Measurements from ENCODE around the gene CLK2.
"Not testable (repeated sequence)": the region's sequence is repeated elsewhere in the genome, so short reads cannot be mapped to it uniquely, and the experiment has no call there.

CLK2 gene

DNA sequence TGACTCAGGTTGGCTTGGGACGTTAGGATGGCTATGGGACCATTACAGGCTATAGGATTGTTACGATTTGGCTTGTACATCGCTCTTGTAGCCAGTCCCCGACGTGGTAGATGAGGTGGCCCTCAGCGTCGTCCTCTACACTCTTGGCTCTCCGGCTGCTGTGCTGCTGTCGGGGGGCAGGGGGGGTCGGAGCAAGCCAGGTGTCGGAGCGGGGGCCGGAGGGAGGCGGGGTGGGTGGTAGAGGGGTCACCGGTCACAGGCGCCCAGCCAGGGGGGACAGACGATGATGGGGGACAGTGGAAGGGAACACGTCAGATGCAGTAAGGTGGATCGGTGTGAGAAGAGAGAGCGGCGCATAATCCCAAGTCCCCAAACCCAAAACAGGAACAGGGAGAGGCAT, 4.7 kb downstream of the CLK2 start:
- no peak for DNase-seq (ENCODE audit: low read depth in 2 of 2, low spot score in 1 of 2)

DNA sequence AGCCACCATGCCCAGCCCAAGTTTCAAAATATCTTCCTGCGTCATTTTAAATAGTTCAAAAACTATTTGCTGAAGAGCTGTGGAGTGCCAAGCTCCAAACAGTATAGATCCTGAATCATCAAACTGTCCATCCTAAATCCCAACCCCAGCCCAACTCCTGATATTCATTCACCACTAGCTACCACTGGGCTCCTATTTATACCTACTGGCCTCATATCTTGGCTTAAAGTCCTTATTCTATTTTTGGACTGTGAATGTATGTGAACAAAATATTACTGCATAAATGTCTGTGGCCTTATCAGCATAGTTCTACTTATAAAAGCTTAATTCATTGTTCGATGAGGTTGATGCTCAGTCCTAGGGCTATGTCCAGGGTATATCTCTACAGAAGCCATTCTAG, 5.9 kb downstream of the CLK2 start:
- no peak for DNase-seq (ENCODE audit: low read depth in 2 of 2, low spot score in 1 of 2)

DNA sequence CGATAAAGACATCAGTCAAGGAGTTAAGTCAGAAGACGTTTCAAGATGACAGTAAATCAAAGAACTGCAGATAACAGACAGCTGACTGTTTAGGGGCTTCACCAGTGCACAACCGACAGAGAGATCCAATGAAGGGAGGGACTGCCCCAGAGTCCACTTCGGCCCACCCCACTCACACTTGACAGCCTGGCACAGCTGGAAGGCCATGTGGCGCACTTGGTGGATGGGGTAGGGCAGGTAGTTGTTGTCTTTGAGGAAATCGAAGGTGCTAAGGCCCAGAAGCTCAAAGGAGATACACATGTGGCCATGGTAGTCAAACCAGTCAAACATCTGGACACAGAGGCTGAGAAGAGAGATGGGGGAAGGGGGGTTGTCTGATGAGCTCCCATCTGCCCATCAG, 6.8 kb downstream of the CLK2 start:
- no peak for DNase-seq (ENCODE audit: low read depth in 2 of 2, low spot score in 1 of 2)

DNA sequence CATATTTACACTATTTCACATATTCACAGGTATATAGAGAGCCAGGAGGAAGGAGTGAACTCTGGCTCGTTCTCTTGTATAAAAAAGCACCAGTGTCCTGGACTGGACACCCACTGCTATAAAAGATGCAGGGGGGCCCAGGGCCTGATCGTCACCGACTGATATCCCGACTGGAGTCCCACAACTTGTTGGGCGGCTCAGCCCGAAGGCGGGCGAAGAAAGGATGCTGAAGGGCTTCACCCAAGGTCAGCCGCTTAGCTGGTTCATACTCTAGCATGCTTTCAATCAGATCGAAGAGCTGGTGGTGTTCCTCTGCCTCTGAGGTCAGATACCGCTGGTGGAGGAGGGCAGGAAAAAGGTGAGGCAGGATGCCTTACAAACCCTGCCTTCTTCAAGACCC, 10.2 kb downstream of the CLK2 start:
- DNase-seq (ENCODE audit: low read depth in 2 of 2, low spot score in 1 of 2), result no peak

DNA sequence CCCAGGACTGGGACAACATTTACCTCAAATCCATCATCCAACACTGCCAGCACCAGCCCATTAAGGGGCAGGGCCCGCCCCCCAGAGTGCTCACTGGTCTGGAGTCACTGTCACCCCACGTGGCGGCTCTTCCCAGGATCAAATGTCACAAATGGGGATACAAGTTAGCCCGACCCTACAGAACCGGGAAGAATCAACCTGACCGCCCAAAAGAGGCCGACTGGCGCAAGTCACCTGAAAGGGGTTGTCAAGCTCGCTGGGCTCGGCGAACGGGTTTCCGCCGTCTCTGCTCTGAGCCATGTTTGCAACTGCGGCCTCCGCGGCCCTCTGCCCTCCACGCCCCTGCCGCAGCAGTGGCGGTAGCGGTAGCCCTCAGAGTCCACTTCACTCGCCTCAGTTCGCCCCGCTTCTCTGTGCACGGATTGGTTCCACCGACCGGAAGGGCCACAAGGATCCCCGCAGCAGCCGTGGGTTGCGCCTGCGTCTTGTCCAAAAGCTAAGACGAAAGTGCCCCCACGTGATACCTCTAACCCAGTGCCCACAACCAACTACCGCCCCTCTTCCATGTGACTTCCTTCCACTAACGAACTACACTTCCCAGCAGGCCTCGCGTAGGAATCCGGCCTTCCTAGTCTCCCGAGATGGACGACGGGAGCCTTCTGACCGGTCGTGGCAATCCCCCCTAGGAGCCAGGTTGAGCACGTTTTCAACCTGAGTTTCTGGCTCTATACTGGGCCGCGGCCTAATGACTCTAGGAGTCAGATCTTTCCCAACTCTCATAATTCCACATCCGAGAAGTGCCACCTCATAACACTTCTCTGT, 11.2 kb downstream of the CLK2 start, which contains the start of gene SCAMP3:
SCAMP3 (minus strand) TSS at position 509 of the 822 bp plus-strand sequence; CDS start at position 300, 209 bp downstream.
- DNase-seq (ENCODE audit: low read depth in 2 of 2, low spot score in 1 of 2), result peak; percentile 66 to 74

DNA sequence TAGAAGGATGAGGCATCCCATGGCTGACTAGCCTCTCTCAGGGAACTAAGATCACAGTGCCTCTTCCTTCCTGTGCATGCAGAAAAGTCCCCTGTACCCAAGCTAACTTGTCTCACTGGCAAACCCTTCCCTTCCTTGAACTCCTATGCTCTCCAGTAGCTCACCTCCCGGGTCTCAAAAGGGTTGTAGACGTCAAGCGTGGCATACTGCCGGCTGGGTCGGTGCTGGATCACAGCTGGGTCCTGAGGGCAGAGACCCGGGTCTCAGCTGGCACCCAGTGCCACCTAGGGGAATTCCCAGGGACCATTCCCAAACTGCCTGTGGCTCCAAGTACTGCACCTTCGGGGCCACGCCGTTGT, 11.8 kb downstream of the CLK2 start:
- no peak for DNase-seq (ENCODE audit: low read depth in 2 of 2, low spot score in 1 of 2)

DNA sequence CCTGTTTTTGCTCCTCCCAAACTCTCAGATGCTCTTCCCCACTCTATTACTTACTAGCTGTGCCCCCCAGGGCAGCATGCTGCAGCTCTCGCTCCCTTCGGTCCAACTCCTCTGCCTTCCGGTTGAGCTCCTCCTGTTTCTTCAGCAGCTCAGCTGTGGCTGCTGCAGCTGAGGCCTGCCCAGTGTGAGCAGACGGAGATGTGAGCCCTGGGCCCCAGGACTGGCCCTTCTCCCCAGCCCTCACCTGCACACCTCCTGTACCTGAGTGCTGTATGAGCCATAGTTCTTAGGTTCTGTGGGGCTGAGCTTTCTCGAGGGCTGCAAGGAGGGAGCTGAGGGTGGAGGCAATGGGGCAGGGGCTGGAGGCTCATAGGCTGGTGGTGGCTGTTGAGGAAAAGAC, 13.0 kb downstream of the CLK2 start:
- DNase-seq (ENCODE audit: low read depth in 2 of 2, low spot score in 1 of 2), result no peak

DNA sequence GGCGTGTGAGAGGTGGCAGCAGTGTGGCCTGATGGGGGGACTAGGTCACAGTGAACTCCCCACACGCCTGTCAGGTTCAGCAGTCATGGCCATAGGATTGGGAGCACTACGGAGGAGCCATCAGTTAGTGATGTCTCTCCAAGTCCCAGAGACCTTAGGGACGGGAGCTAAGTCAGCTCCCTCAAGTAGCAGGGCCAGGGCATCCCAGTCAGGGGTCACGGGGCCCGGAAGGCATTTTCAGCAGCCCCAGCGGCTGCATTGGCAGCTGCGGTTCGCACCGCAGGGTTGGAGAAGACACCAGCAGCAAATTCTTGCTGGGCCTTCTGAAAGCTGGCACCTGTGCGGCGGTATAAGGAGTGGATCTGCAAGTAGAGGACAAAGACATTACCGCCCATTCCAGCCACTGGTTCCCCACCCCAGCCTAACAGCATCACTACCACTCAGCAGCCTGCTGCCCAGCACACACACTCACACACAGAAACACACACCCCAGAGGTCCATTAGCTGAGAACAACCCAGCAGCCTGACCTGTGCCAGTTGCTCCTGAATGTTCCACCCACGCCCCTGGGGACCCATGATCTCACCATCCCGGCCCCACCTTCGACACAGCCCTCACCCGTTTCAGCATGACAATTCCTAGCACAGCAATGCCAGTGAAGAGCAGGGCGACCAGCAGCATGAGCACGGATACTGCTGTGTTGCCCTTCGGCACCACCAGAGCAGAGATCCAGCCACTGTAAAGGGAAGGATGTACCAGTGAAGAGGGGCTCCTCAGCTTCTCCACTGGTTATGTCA, 17.0 kb downstream of the CLK2 start:
- DNase-seq (ENCODE audit: low read depth in 2 of 2, low spot score in 1 of 2), result no peak

DNA sequence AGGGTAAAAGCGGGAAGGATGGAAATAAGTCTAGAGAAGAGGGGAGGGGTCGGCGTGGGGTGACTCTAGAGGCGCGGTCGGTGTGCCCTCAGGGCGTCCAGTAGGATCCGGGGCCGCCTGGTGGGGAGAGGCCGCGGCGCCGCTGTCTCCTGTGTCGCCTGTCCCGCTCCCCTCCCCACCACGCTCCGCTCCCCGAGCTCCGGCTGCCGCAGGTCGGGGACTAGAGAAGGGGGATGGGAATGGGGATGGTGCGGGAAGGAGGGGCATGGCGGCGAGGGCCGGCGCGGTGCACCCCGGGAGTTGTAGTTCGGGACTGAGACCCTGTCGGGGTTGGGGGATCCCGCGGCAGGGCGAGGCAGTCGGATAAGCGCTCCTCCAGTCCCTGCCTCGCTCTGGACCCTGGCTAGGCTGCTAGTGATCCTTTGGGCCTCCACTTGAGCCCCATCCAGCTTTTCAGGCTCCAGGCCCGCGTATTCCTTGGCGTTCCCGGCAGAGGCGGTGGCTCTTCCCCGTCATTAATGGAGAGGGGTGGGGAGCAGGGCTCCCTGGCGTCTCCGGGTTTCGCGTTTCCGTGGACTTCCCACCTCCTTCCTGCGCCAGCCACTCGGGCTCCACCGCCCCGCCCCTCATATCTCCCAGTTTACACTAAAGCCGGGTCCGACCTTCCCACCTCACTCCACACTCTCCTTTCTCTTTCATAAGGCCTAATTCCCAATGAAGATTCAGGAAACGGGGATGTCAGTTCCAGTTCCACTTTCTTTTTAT, 17.9 kb downstream of the CLK2 start, which contains the start of gene ENTREP3:
ENTREP3 (minus strand) TSS at position 241 of the 765 bp plus-strand sequence. CDS start 606 bp downstream, outside the sequence.
- peak in 1 of 2 donors; percentile 42 for DNase-seq (ENCODE audit: low read depth in 2 of 2, low spot score in 1 of 2)

DNA sequence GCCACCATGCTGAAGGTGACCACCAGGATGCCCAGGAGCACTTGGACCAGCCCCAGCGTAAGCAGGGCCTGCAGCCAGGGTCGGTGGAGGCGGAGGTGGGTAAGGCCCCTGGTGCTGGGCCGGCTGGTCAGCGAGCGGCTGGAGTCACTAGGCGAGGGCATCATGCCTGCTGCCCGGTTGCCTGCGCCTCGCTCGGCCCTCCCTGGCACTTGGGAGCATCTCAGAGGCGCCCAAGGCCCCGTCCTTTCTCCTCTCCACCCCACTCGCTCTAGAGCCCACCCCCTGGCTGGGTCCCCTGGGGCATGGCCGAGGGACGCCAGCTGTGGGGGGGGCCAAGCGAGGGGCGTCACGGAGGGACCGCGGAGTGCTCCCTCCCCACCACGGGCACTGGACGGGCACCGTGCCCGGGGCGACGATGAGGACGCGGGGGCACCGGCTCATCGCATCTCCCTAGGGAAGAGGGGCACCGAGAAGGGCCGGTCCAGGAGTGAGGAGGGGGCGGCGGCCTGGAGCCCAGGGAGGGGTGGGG, 18.5 kb downstream of the CLK2 start:
- no peak for DNase-seq (ENCODE audit: low read depth in 2 of 2, low spot score in 1 of 2)

DNA sequence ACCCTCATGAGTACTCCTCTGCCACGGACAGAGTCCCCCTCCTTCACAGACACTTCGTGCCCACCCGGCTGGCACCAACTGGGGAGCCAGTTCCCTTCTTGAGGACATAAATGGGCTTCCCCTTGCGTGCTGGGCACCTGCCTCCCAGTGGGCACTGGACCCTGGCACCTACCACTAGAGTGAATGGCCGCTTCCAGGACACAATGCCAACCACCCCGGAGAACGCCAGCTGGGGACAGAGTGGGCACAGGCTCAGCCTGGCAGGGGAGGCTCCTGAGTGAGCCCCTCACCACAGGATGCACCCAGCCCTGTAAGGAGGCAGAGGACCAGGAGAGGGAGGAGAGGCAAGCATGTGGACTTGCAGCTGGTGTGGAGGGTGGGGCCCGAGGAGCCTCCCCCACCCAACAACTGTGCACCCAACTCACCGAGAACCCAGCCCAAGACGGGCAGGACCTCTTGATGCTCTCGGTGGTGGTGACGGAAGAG, 19.0 kb downstream of the CLK2 start:
- no peak for DNase-seq (ENCODE audit: low read depth in 2 of 2, low spot score in 1 of 2)

DNA sequence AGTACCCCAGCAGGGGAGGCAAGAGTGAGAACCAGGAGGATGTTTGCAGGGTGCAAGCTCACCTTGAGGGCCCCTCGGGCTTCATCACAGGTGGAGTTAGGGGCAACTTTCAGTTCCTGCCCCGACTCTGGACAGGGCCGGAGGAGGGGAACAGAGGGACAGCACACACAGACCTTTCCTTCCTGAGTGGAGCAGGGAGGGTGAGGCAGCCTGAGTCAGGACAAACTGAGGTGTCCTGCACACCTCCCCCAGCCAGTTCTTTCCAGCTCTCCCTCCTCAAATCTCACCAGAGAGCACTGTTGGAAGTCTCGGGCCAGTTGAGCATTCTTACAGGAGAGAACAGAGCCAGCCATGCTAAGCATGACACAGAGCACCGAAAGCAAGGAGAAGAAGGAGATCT, 19.5 kb downstream of the CLK2 start:
- DNase-seq (ENCODE audit: low read depth in 2 of 2, low spot score in 1 of 2), result no peak

DNA sequence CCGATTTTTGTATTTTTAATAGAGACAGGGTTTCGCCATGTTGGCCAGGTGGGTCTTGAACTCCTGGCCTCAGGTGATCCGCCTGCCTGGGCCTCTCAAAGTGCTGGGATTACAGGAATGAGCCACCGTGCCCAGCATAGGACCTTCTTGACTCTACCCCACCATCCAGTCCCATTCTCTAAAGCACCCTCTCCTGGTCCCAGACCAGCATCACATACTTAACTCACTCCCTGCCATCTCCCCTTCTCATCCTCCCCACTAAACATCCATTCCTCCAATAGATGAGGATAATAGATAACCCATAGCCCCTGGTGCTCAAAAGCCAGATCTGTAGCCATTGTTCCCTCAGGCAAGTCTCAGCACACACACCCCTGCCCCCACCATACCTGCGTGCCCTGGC, 20.1 kb downstream of the CLK2 start:
- DNase-seq (ENCODE audit: low read depth in 2 of 2, low spot score in 1 of 2), result no peak

DNA sequence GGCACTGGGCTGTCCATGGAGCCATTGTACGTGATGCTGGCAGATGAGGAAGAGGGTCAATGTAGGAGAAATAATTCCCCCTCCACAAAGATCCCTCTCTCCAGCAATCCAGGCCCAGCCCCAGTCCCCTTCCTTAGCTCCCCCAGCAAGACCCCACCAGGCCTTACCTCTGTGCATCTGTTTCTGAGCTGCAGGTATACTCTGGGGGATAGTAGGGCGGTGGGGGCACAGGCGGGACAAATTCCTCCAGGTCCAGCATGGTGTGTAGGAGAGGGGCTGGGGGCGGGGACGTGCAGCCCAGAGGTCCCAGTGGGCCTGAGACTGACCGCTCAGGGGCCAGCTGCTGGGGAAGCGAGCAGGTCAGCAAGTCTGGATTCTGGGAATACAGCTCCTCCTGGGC, 21.7 kb downstream of the CLK2 start:
- no peak for DNase-seq (ENCODE audit: low read depth in 2 of 2, low spot score in 1 of 2)

DNA sequence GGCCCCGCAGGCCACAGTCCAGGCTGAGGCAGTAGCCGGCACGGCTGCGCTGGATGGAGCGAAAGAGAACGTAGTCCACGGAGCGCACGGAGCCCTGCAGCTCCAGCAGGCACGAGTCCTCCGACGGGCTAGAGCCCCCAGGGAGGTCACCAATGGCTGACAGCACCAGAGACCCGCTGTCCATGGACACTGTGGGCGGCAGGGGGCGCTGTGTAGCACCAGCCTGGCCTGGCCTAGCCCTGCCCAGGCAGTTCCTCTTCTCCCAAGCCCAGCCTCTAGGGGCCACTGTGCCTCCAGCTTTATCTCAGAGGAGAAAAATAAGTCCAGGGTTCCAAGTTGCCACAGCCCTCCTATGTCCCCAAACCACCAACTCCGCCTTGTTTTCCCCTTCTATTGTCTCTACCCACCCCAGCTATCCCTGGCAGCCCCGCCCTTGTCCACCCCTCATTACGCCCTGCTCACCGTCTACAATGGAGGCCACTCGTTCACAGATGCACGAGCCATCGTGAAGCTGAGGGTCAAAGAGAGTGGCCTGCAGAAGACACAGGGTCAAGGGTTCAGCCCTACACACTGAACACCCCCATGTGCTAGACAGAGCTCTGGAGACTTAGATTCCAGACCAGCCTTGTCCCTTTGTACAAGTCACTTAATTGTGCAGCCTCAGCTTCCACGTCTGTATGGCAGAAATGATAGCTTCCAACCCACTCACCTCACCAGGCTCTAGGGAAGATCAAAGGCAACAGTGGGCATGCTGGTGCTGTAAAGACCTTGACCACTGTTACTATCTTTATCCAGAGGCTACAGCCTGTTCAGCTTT, 22.5 kb downstream of the CLK2 start:
- peak; percentile 95 to 98 for DNase-seq (ENCODE audit: low read depth in 2 of 2, low spot score in 1 of 2)

DNA sequence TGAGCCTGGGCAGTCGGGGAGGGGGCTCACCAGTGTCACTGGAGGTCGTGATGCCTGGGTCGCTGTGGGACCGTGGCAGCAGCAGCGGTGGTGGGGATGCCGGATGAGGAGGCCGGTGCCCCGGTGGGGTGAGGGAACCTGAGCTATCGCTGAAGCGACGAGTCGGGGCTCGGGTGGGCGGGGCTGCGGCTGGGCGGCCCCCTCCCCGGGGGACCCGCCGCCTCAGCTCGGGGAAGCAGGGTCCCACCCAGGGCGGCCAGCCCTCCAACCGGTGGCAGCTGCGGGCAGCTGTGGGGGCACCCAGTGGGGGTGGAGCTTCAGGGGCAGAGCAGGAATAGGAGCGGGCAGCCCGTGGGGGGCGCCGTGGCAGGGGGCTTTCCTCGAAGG, 23.1 kb downstream of the CLK2 start:
- no peak for DNase-seq (ENCODE audit: low read depth in 2 of 2, low spot score in 1 of 2)

DNA sequence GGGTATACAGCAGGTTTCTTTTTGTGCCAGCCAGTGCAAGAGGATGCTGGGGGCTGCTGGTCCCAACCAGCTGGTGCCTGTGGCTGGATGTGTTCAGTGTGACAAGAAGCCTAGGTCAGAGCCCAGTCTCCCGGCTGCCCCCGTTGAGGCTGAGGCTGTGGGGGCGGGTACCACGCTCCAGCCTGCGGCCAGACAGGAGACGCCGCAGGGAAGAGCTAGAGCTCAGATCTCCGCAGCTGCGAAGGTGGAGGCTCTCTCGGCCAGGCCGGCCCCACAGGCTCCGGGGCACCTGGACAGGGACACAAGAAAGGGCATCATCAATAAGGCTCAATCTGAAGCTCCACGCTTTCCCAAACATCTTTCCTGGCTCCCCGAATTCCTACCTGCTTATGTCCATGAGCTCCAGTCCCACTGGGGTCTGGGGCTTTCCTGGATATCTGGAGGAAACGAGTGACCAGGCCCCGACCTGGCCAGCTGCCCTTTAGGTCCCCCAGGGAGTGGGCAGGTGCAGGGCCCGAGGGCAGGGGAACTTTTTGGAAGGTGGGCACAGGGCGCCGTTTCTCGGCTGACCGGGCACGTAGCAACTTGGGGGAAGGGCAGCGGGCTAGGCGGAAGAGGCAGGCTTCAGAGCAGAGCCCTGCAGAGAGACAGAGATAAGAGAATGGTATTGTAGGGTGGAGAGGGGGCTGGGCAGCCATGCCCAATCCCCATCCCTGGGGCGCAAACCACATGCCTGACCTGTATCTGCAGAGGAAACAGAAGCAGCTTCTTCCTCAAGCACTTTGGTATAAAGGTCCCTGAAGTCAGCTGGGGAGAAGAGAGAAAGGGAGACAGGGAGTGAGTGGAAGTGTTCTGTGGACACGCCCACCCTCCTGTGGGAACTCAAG, 25.4 kb downstream of the CLK2 start:
- DNase-seq (ENCODE audit: low read depth in 2 of 2, low spot score in 1 of 2), result no peak

DNA sequence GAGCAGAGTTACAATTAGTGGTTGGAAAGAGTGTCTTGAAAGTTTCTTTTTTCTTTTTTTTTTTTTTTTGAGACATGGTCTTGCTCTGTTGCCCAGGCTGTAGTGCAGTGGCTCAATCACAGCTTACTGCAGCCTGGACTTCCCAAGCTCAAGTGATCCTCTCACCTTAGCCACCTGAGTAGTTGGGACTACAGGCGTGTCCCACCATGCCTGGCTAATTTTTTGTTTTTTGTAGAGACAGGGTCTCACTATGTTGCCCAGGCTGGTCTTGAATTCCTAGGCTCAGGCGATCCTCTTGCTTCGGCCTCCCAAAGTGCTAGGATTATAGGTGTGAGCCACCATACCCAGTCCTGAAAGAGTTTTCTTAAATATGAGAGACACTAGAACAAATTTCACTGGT, 26.5 kb downstream of the CLK2 start:
- DNase-seq (ENCODE audit: low read depth in 2 of 2, low spot score in 1 of 2), result not testable (repeated sequence)

DNA sequence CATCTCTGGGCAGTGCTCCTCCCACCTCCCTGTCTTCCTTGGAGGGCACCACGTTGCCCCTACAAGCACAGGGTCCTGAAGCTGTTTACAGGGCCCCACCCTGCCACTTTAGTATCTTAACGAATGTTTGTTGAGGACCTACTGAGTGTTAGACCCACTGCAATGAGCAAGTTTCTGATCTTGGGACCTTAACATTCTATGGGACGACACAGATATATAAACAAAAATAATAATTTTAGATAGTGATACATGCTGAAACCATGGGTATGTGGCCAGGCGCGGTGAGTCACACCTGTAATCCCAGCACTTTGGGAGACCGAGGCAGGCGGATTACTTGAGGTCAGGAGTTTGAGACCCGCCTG, 28.2 kb downstream of the CLK2 start:
- DNase-seq (ENCODE audit: low read depth in 2 of 2, low spot score in 1 of 2), result no peak
